Measurements from ENCODE around the gene TP53AIP1. TPM values are rescaled to one million over a fixed set of nuclear protein-coding genes. Genes with fewer than 3 reads are reported as not detected.

The TP53AIP1 gene
- total RNA-seq, 1 donor from 2014 or later: not detected

DNA sequence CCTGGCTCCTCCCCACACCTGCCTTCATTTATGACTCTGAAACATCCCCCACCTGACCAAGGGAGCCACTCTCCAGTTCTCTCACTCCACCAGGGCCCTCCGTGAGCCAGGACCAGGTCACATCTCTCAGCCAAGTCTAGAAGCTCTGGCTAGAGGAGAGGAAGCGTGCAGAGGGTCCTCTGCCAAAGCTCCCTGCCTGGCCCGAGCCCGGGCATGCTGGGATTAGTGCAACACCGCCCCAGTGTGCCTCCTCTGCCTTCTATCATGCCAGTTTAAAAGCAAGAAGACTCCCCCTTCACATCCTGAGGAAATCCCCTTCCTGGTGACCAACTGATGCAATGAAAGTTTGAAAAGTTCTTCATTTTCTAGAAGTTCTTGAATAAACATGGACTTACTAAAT, 23.5 kb downstream of the TP53AIP1 start:
- Histone ChIP-seq H3K9me3 (ENCODE audit: control insufficient read depth in 3 of 3, low read length in 3 of 3) (no peaks in the 10 kb centered on the region), H3K36me3 (ENCODE audit: control insufficient read depth in 3 of 3, insufficient read depth in 3 of 3, low read length in 3 of 3) (no peaks in the 10 kb centered on the region), H3K9ac (ENCODE audit: low read depth in 1 of 3, low read length in 3 of 3) (no peak overlapping the region), H3K4me1 (ENCODE audit: control insufficient read depth in 3 of 3, insufficient read depth in 3 of 3, low read length in 3 of 3) (no peaks in the 10 kb centered on the region), H3K4me3 (ENCODE audit: low read length in 3 of 3) (no peak overlapping the region), H3K27ac (ENCODE audit: low read depth, low read length) (no peak overlapping the region), H3K27me3 (ENCODE audit: control insufficient read depth in 3 of 3, insufficient read depth in 3 of 3, low read length in 3 of 3) (peaks cover 0 to 6% (median 3%) of the 10 kb centered on the region in 3 donors)

GRCh38 chr11:128917144-128917724, 25.4 kb downstream of the TP53AIP1 start:
- no peaks in the 10 kb centered on the region for H3K36me3 ChIP-seq (ENCODE audit: control insufficient read depth in 3 of 3, insufficient read depth in 3 of 3, low read length in 3 of 3)
- H3K9ac ChIP-seq (ENCODE audit: low read depth in 1 of 3, low read length in 3 of 3): no peak overlapping the region
- H3K4me3 ChIP-seq (ENCODE audit: low read length in 3 of 3): no peak overlapping the region
- H3K9me3 ChIP-seq (ENCODE audit: control insufficient read depth in 3 of 3, low read length in 3 of 3): no peaks in the 10 kb centered on the region
- no peaks in the 10 kb centered on the region for H3K4me1 ChIP-seq (ENCODE audit: control insufficient read depth in 3 of 3, insufficient read depth in 3 of 3, low read length in 3 of 3)
- H3K27me3 ChIP-seq (ENCODE audit: control insufficient read depth in 3 of 3, insufficient read depth in 3 of 3, low read length in 3 of 3): peaks cover 0 to 8% (median 5%) of the 10 kb centered on the region in 3 donors
- no peak overlapping the region for H3K27ac ChIP-seq (ENCODE audit: low read depth, low read length)

GRCh38 chr11:128916681-128917080, 26.0 kb downstream of the TP53AIP1 start:
- Histone ChIP-seq H3K27ac (ENCODE audit: low read depth, low read length) (no peak overlapping the region), H3K9me3 (ENCODE audit: control insufficient read depth in 3 of 3, low read length in 3 of 3) (no peaks in the 10 kb centered on the region), H3K36me3 (ENCODE audit: control insufficient read depth in 3 of 3, insufficient read depth in 3 of 3, low read length in 3 of 3) (no peaks in the 10 kb centered on the region)

GRCh38 chr11:128916037-128916572, 26.6 kb downstream of the TP53AIP1 start:
- Histone ChIP-seq H3K4me3 (ENCODE audit: low read length in 3 of 3) (no peak overlapping the region), H3K27me3 (ENCODE audit: control insufficient read depth in 3 of 3, insufficient read depth in 3 of 3, low read length in 3 of 3) (peaks cover 0 to 11% (median 8%) of the 10 kb centered on the region in 3 donors), H3K36me3 (ENCODE audit: control insufficient read depth in 3 of 3, insufficient read depth in 3 of 3, low read length in 3 of 3) (no peaks in the 10 kb centered on the region), H3K27ac (ENCODE audit: low read depth, low read length) (no peak overlapping the region), H3K9ac (ENCODE audit: low read depth in 1 of 3, low read length in 3 of 3) (no peak overlapping the region), H3K4me1 (ENCODE audit: control insufficient read depth in 3 of 3, insufficient read depth in 3 of 3, low read length in 3 of 3) (no peaks in the 10 kb centered on the region), H3K9me3 (ENCODE audit: control insufficient read depth in 3 of 3, low read length in 3 of 3) (no peaks in the 10 kb centered on the region)

More at GRCh38 chr11:128916681-128917080, 26.0 kb downstream of the TP53AIP1 start:
- H3K4me3 ChIP-seq (ENCODE audit: low read length in 3 of 3): no peak overlapping the region
- peaks cover 0 to 8% (median 5%) of the 10 kb centered on the region in 3 donors for H3K27me3 ChIP-seq (ENCODE audit: control insufficient read depth in 3 of 3, insufficient read depth in 3 of 3, low read length in 3 of 3)
- H3K9ac ChIP-seq (ENCODE audit: low read depth in 1 of 3, low read length in 3 of 3): no peak overlapping the region
- H3K4me1 ChIP-seq (ENCODE audit: control insufficient read depth in 3 of 3, insufficient read depth in 3 of 3, low read length in 3 of 3): no peaks in the 10 kb centered on the region

DNA sequence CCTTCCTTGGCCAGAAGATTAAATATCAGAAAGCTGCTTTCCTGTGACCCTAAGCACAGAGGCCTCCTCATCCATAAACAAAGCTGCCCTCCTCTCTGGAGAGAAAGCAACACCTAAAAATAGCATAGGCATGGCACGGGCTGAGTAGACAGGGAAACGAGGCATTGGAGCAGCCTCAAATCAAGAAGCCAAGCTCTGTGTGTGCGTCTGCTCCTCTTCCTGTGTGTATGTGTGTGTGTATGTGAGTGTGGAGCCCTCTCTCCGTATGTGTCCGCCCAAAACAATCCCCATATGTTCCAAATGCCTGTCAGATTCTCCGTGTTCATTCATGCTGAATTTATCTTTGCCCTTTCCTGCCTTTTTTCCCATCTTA, 27.5 kb downstream of the TP53AIP1 start:
- Histone ChIP-seq H3K4me3 (ENCODE audit: low read length in 3 of 3) (no peak overlapping the region), H3K36me3 (ENCODE audit: control insufficient read depth in 3 of 3, insufficient read depth in 3 of 3, low read length in 3 of 3) (no peaks in the 10 kb centered on the region), H3K4me1 (ENCODE audit: control insufficient read depth in 3 of 3, insufficient read depth in 3 of 3, low read length in 3 of 3) (no peaks in the 10 kb centered on the region), H3K27ac (ENCODE audit: low read depth, low read length) (no peak overlapping the region), H3K27me3 (ENCODE audit: control insufficient read depth in 3 of 3, insufficient read depth in 3 of 3, low read length in 3 of 3) (peaks cover 0 to 11% (median 8%) of the 10 kb centered on the region in 3 donors), H3K9me3 (ENCODE audit: control insufficient read depth in 3 of 3, low read length in 3 of 3) (no peaks in the 10 kb centered on the region), H3K9ac (ENCODE audit: low read depth in 1 of 3, low read length in 3 of 3) (no peak overlapping the region)

DNA sequence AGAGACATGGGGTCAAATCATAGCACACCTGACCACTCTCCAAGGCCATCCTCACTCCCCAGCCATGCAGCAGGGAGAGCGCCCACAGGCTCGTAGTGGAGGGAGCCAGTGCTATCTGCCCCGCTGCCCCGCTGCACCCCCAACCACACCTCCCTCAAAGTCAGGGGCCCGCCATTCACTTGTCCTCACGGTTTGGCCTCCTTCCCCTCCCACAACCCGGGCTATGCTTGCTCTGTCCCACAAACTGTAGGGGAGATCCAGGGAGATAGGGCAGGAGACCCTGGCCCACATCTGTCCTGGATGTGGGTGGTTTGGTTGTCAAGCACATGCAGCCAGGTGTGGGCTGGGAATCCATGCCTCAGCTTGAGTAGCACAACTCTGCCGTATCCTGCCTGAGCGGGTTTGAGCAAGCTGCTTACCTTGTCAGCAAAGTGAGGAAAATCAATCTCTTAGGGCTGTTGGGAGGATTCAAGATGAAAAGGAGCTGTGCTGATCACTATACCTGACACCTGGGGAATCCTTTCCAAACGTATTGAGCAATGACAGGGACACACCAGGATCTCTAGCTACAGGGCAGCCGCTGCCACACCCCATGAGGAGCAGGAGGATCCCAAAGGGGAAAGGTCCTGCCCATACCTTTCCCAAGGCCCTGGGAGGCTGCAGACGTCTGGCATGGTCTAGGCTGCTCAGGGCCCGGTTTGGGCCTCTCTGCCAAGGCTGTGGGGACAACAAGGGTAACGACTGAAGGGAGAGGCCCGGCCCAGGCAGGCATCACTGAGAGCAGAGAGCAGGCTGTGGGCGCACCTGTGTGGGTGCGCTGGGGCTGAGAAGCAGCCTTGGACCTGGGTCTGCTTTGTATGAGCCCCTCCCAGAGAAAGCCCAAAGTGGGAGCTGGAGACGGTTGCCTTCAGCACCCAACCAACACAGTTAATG, 28.2 kb downstream of the TP53AIP1 start:
- Histone ChIP-seq H3K9me3 (ENCODE audit: control insufficient read depth in 3 of 3, low read length in 3 of 3) (no peaks in the 10 kb centered on the region), H3K27ac (ENCODE audit: low read depth, low read length) (no peak overlapping the region), H3K9ac (ENCODE audit: low read depth in 1 of 3, low read length in 3 of 3) (no peak overlapping the region), H3K4me1 (ENCODE audit: control insufficient read depth in 3 of 3, insufficient read depth in 3 of 3, low read length in 3 of 3) (no peaks in the 10 kb centered on the region), H3K36me3 (ENCODE audit: control insufficient read depth in 3 of 3, insufficient read depth in 3 of 3, low read length in 3 of 3) (no peaks in the 10 kb centered on the region), H3K4me3 (ENCODE audit: low read length in 3 of 3) (no peak overlapping the region), H3K27me3 (ENCODE audit: control insufficient read depth in 3 of 3, insufficient read depth in 3 of 3, low read length in 3 of 3) (peaks cover 0 to 15% (median 8%) of the 10 kb centered on the region in 3 donors)

- no peaks in the 10 kb centered on the region for H3K36me3 ChIP-seq (ENCODE audit: control insufficient read depth in 3 of 3, insufficient read depth in 3 of 3, low read length in 3 of 3)
- H3K27ac ChIP-seq (ENCODE audit: low read depth, low read length): no peak overlapping the region
- H3K4me3 ChIP-seq (ENCODE audit: low read length in 3 of 3): no peak overlapping the region
- H3K9me3 ChIP-seq (ENCODE audit: control insufficient read depth in 3 of 3, low read length in 3 of 3): no peaks in the 10 kb centered on the region
- no peak overlapping the region for H3K9ac ChIP-seq (ENCODE audit: low read depth in 1 of 3, low read length in 3 of 3)
- H3K27me3 ChIP-seq (ENCODE audit: control insufficient read depth in 3 of 3, insufficient read depth in 3 of 3, low read length in 3 of 3): peaks cover 0 to 20% (median 5%) of the 10 kb centered on the region in 3 donors
- peaks cover 0 to 2% (median 0%) of the 10 kb centered on the region in 3 donors for H3K4me1 ChIP-seq (ENCODE audit: control insufficient read depth in 3 of 3, insufficient read depth in 3 of 3, low read length in 3 of 3)
These were observed 28.9 kb downstream of the TP53AIP1 start for GRCh38 chr11:128913806-128914205.

DNA sequence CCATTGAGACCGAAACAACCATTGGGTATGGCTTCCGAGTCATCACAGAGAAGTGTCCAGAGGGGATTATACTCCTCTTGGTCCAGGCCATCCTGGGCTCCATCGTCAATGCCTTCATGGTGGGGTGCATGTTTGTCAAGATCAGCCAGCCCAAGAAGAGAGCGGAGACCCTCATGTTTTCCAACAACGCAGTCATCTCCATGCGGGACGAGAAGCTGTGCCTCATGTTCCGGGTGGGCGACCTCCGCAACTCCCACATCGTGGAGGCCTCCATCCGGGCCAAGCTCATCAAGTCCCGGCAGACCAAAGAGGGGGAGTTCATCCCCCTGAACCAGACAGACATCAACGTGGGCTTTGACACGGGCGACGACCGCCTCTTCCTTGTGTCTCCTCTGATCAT, 31.0 kb downstream of the TP53AIP1 start:
- H3K4me3 ChIP-seq (ENCODE audit: low read length in 3 of 3): no peak overlapping the region
- peaks cover 0 to 4% (median 2%) of the 10 kb centered on the region in 3 donors for H3K4me1 ChIP-seq (ENCODE audit: control insufficient read depth in 3 of 3, insufficient read depth in 3 of 3, low read length in 3 of 3)
- no peaks in the 10 kb centered on the region for H3K36me3 ChIP-seq (ENCODE audit: control insufficient read depth in 3 of 3, insufficient read depth in 3 of 3, low read length in 3 of 3)
- no peak overlapping the region for H3K27ac ChIP-seq (ENCODE audit: low read depth, low read length)
- peaks cover 6 to 35% (median 8%) of the 10 kb centered on the region in 3 donors for H3K27me3 ChIP-seq (ENCODE audit: control insufficient read depth in 3 of 3, insufficient read depth in 3 of 3, low read length in 3 of 3)
- H3K9me3 ChIP-seq (ENCODE audit: control insufficient read depth in 3 of 3, low read length in 3 of 3): no peaks in the 10 kb centered on the region
- no peak overlapping the region for H3K9ac ChIP-seq (ENCODE audit: low read depth in 1 of 3, low read length in 3 of 3)

DNA sequence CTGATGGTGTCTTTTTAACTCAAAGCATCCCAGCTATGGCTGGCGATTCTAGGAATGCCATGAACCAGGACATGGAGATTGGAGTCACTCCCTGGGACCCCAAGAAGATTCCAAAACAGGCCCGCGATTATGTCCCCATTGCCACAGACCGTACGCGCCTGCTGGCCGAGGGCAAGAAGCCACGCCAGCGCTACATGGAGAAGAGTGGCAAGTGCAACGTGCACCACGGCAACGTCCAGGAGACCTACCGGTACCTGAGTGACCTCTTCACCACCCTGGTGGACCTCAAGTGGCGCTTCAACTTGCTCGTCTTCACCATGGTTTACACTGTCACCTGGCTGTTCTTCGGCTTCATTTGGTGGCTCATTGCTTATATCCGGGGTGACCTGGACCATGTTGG, 31.4 kb downstream of the TP53AIP1 start:
- Histone ChIP-seq H3K4me3 (ENCODE audit: low read length in 3 of 3) (no peak overlapping the region), H3K4me1 (ENCODE audit: control insufficient read depth in 3 of 3, insufficient read depth in 3 of 3, low read length in 3 of 3) (peaks cover 2 to 4% (median 2%) of the 10 kb centered on the region in 3 donors), H3K27me3 (ENCODE audit: control insufficient read depth in 3 of 3, insufficient read depth in 3 of 3, low read length in 3 of 3) (peaks cover 11 to 40% (median 13%) of the 10 kb centered on the region in 3 donors), H3K36me3 (ENCODE audit: control insufficient read depth in 3 of 3, insufficient read depth in 3 of 3, low read length in 3 of 3) (no peaks in the 10 kb centered on the region), H3K9me3 (ENCODE audit: control insufficient read depth in 3 of 3, low read length in 3 of 3) (no peaks in the 10 kb centered on the region), H3K27ac (ENCODE audit: low read depth, low read length) (no peak overlapping the region), H3K9ac (ENCODE audit: low read depth in 1 of 3, low read length in 3 of 3) (no peak overlapping the region)

DNA sequence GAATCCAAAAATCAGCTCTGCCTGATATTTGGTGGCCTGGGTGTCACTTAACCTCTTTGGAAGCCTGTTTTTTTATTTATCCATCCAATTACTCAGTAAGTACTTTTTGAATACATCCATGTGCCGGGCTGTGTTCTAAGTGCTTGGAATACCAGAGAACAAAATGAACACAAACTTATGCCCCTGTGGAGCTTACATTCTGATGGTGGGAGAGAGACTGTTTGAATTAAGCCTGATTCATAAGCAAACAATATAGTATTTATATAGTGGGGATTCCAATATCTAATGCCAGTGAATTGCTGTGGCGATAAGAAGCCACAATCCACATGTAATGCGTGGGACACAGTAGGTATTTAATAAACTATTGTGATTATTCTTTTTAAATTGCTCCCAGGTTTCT, 32.1 kb downstream of the TP53AIP1 start:
- H3K27ac ChIP-seq (ENCODE audit: low read depth, low read length): no peak overlapping the region
- H3K9me3 ChIP-seq (ENCODE audit: control insufficient read depth in 3 of 3, low read length in 3 of 3): no peaks in the 10 kb centered on the region
- peaks cover 13 to 43% (median 17%) of the 10 kb centered on the region in 3 donors for H3K27me3 ChIP-seq (ENCODE audit: control insufficient read depth in 3 of 3, insufficient read depth in 3 of 3, low read length in 3 of 3)
- no peaks in the 10 kb centered on the region for H3K36me3 ChIP-seq (ENCODE audit: control insufficient read depth in 3 of 3, insufficient read depth in 3 of 3, low read length in 3 of 3)
- peaks cover 4 to 5% (median 4%) of the 10 kb centered on the region in 3 donors for H3K4me1 ChIP-seq (ENCODE audit: control insufficient read depth in 3 of 3, insufficient read depth in 3 of 3, low read length in 3 of 3)
- H3K9ac ChIP-seq (ENCODE audit: low read depth in 1 of 3, low read length in 3 of 3): no peak overlapping the region
- no peak overlapping the region for H3K4me3 ChIP-seq (ENCODE audit: low read length in 3 of 3)

Data from skeletal muscle tissue (tissue), 4 donors.